Iris pigment epithelial cell (primary cell): ENCODE results near the gene AKT1S1.
A peak's percentile ranks its signal among the peaks of the same experiment; 100 is the strongest.
"Not testable (repeated sequence)": the region's sequence is repeated elsewhere in the genome, so short reads cannot be mapped to it uniquely, and the experiment has no call there.

Source experiments
- DNase-seq: peaks from one replicate; pipeline ENCODE4 v3.0.0-alpha.2; 2011; ENCODE audit warnings: low read depth

AKT1S1 gene

DNA sequence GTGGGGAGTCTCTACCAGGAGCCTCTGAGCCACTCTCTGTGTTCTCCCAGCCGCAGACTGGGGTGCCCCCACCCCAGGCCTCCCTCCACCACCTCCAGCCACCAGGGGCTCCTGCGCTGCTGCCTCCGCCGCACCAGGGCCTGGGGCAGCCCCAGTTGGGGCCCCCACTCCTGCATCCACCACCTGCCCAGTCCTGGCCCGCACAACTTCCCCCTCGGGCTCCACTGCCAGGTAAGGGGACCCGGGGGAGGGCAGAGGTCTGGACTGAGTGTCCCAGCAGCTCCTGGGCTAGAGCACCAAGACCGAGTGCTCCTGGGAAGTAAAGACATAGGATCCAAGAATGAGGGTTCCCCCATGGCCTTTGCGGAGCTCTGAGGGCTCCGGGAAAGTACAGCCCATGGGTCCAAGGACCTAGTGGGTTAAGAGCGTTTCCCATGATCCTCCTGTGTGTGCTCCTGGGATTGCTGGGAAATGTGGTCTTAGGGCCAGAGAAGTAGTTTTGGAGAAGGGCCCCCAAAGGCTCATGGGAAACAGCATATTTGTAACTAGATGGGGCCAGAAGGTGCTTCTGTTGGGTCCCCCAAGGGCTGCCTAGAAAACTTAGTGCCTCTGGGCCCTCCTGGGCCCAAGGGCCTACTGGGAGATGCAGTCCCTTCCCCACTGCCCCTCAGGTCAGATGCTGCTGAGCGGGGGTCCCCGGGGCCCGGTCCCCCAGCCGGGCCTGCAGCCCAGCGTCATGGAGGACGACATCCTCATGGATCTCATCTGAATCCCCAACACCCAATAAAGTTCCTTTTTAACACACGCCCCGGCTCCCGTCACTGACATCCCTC lies 40.8 kb downstream of the AKT1S1 start:
- no peak for DNase-seq

DNA sequence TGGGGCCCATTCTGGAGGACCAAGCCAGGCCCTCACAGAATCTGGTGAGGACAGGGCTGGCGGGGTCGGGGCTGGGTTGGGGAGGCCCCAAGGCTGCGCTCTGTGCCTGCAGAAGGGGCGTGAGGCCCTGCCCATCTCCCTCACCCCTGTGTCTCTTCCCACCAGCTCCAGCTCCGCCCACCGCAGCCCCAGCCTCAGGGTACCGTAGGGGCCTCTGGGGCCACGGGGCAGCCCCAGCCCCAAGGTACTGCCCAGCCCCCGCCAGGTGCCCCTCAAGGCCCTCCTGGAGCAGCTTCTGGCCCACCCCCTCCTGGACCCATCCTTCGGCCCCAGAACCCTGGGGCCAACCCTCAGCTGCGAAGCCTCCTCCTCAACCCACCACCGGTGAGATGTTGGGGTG lies 41.6 kb downstream of the AKT1S1 start:
- no peak for DNase-seq

DNA sequence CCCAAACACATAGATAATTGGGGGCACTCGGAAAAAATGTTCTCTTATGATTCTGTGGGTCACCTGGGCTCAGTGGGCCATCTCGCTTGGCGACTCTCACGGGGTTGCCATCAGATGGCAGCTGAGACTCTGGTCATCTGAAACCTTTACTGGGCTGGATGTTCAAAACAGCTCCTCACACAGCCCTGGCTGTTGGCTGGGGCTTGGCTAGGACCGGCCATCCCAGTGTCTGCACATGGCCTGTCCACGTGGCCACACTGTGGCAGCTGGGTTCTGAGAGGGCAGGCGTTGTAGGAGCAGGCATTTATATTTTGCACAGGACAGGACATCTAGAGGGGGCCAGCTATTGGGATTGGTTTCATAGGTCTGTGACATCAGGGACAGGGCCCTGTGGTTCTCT lies 43.6 kb downstream of the AKT1S1 start:
- DNase-seq = no peak

DNA sequence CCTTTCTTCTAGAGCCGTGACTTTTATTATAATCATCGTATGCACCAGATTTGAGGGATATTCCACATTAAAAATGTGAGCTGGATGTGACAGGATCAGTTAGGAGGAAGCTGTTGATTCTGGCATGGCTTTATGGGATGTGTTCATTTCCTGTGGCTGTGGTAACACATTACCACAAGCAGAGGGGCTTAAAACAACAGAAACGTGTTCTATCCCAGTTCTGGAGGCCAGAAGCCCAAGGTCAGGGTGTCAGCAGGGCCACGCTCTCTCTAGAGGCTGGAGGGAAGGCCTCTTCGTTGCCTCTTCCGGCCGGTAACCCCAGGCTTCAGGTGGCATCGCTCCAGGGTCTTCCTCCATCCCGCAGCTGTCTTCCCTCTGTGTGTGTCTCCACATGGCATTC lies 44.6 kb downstream of the AKT1S1 start:
- peak; percentile 26 for DNase-seq

DNA sequence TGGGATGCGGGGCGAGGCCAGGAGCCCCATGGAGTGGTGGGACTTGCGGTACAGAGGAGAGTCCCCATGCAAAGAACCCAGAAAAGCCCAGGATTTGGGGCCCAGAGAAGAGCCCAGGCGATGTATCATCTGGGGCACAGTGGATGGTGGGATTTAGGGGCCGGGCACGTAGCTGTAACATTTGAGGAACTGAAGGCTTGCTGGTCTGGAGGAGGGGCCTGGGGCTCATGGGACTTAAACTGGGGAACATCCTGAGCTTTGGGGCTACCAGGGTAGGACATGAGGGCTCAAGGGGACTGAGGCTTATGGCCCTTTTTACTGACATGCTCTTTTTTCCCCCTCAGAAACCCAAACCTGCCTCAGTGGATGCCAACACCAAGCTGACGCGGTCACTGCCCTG lies 45.6 kb downstream of the AKT1S1 start:
- no peak for DNase-seq

DNA sequence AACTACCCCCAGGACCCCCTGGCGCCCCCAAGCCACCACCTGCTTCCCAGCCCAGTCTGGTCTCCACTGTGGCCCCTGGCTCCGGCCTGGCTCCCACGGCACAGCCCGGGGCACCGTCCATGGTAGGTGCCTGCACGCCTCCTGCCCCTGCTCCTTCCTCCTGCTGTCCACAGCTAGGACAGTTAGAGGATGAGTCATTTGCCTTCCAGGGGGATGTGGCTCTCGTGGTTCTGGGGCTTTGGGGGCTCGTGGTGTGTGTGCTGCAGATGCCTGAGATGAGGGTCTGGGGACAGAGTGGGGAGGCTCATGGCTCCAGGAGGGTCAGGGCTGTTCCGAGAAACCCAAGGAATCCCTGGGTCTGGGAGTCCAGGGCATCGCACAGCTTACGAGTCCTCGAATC lies 46.4 kb downstream of the AKT1S1 start:
- no peak for DNase-seq

DNA sequence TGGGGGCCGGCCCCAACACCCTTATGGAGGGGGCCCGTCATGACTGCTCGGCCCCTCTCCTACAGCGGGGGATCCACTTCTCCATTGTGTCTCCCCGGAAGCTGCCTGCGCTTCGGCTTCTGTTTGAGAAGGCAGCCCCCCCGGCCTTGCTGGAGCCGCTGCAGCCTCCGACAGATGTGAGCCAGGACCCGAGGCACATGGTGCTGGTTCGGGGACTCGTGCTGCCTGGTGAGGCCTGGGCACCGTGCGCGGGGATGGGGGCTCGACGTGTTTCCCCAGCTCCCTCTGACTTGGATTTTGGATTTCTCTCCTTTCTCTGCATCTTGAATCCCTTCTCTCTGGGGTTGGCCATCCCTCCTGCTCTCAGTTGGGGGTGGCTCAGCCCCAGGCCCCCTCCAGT lies 47.4 kb downstream of the AKT1S1 start:
- DNase-seq = no peak

DNA sequence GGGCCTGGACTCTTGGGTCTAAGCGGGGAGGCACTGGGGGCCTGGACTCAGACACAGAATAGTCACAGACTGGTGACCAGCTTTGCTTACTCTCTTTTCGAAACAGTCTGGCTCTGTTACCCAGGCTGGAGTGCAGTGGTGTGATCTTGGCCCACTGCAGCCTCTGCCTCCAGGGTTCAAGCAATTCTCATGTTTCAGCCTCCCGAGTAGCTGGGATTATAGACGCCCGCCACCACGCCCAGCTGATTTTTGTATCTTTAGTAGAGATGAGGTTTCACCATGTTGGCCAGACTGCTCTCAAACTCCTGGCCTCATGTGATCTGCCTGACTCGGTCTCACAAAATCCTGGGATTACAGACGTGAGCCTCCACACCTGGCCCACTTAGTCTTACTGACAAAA lies 48.0 kb downstream of the AKT1S1 start:
- no peak for DNase-seq

DNA sequence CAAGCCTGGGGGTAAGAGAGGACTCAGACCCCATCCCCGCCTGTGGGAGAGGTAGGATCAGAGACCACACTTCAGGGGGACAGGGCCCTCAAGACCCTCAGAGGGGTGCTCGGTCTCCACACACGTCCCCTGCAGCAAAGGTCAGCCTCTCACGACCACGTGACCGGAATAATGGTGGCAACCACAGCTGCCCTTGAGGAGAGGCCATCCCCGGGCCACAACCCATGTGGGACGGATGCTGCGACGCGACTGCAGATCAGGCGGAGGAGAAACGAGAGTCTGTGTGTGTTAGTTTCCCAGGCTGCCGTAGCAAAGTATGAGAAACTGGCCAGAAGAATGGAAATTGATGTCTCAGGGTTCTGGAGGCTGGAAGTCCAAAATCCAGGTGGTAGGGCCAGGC lies 50.1 kb downstream of the AKT1S1 start:
- DNase-seq = no peak

DNA sequence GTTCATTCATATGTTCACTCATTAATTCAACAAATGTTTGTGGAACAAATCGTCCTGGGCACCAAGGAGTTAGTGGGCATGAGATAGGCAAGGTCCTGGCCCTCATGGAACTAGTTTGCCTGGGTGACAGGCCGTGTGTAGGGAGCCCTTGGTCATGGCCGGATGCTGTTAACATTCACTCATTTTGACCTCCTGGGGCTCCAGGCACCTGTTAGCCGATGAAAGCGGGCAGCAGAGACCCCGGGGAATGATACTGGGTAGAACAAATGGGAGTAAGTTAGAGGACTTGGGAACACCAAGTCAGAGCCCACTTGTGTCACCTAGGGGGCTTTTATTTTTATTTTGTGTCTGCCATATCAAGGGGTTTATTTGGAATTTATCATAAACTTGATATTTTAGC lies 52.5 kb downstream of the AKT1S1 start:
- DNase-seq = no peak

DNA sequence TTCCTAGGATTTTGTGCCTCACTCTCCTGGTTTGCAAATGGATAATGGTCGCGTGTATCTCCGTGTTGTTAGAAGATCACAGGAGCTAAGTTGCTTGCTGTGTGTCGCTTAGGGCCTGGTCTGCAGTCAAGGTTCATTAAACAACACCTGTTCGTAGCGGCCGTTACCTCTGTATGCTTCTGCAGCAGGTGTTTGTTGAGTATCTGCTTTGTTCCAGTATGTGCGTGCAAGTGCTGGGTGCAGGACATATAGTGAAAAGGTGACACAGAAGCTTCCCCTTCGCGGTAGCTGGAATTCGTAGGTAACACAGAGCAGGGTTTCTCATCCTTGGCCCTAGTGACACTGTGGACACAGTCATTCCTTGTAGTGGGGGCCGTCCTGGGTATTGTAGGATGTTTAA lies 53.7 kb downstream of the AKT1S1 start:
- no peak for DNase-seq

DNA sequence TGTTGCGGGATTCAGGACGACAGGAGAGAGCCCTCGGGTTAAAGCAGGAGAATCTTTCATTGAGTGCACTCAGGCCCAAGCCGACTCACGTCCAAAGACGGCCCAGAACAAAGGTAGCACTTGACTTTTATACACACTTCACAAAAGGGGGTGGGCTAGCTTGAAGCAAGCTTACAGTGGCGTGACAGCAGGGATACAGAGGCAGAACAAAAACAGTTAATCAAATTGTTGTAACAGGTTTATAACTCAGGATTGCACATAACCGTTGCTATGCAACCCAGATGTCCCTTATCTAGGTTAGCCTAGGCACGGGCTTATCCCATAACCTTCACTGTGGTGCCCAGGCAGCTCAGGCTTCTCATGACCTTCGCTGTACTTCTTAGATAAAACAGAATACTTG lies 57.0 kb downstream of the AKT1S1 start:
- DNase-seq = peak; percentile 20

DNA sequence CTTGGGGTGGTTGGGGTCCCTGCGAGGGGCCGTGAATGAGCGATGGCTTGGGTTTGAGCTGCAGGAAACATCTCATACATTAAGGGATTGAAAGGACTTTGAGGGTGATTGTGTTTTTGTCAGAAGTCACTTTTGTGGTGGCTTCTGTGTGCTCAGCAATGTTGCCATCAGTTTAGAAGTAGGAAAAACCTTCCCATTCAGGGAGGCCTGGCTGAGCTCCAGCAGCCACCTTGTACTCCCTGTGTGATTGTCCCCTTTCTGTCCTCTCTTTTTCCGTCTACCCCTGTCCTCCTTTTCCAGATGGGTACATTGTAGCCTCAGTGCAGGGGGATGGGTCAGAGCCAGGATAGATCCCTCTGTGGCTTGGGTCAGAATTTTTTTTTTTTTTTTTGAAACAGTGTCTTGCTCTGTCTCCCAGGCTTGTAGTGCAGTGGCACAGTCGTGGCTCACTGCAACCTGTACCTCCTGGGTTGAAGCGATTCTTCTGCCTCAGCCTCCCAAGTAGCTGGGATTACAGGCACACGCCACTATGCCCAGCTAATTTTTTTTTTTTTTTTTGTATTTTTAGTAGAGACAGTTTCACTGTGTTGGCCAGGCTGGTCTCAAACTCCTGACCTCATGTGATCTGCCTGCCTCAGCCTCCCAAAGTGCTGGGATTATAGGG lies 57.6 kb downstream of the AKT1S1 start:
- not testable (repeated sequence) for DNase-seq
